ENCODE data around the gene PRSS33. TPM values are rescaled to one million over a fixed set of nuclear protein-coding genes. Genes with fewer than 3 reads are reported as not detected.

The PRSS33 gene
- total RNA-seq, 1 experiment from 2014 or later: not detected

DNA sequence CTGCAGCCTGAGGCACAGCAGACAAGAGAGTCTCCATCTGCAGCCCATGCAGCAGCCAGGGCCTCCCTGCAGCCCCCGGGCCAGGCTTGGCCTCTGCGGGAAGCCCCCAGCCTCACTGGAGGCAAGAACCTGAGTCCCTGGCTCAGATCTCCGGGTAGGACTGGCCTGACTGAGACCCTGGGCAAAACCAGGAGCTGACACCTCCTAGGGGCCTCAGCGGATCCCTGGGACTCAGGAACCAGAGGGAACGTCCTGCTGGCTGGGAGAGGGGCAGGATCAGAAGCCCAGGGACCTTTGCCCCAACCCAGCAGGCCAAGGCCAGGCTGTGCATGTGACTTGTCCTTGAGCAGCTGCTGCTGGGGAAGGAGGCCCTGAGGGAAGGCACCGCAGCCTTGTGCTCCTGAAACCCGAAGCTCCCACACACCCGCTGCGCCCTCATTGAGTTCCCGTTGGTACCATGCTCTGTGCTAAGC lies 28.0 kb upstream of the PRSS33 start:
- Histone ChIP-seq H3K4me1 (ENCODE audit: insufficient read depth, low read length) (no peaks in the 10 kb centered on the region), H2BK12ac (ENCODE audit: insufficient read length, low read depth, low read length) (no peak overlapping the region), H4K20me1 (ENCODE audit: control insufficient read depth, insufficient read depth, insufficient read length) (no peaks in the 10 kb centered on the region), H3T11ph (ENCODE audit: low read length) (no peak overlapping the region), H2BK15ac (ENCODE audit: low read depth, low read length) (no peak overlapping the region), H2AFZ (ENCODE audit: low read length) (no peak overlapping the region), H4K5ac (ENCODE audit: insufficient read length, low read depth, low read length) (no peak overlapping the region), H2BK120ac (ENCODE audit: low read depth, low read length, poor library complexity, severe bottlenecking) (no peak overlapping the region), H3K9me3 (ENCODE audit: control insufficient read depth, low read depth, low read length) (no peaks in the 10 kb centered on the region), H3K56ac (ENCODE audit: insufficient read length, low read depth, low read length) (no peak overlapping the region), H2BK5ac (ENCODE audit: insufficient read length, low read length) (no peak overlapping the region), H3K27ac (ENCODE audit: insufficient read length, low read depth, low read length) (no peak overlapping the region), H2AK5ac (ENCODE audit: insufficient read length, low read length) (no peak overlapping the region), H2BK20ac (ENCODE audit: low read depth, low read length, poor library complexity, severe bottlenecking) (no peak overlapping the region), H3K79me2 (ENCODE audit: insufficient read depth, low read length) (no peaks in the 10 kb centered on the region), H3K23ac (ENCODE audit: insufficient read length, low read depth, low read length) (no peak overlapping the region), H3K27me3 (ENCODE audit: insufficient read depth, low read length) (no peaks in the 10 kb centered on the region), H3K79me1 (ENCODE audit: insufficient read depth, low read depth, low read length, poor library complexity, severe bottlenecking) (no peaks in the 10 kb centered on the region), H4K8ac (replicated peaks; ENCODE audit: insufficient read length, low read depth, low read length) (no peak overlapping the region), H3K23me2 (ENCODE audit: insufficient read length, low read depth, low read length, poor library complexity, severe bottlenecking) (no peaks in the 10 kb centered on the region), H3K14ac (ENCODE audit: insufficient read depth, low read length) (no peak overlapping the region), H3K4ac (ENCODE audit: low read depth, low read length) (no peak overlapping the region), H3K18ac (ENCODE audit: insufficient read length, low read depth, low read length) (no peak overlapping the region), H3K9ac (ENCODE audit: extremely low read depth, insufficient read length, low read length) (no peak overlapping the region), H3K4me2 (ENCODE audit: insufficient read depth, insufficient read length, low read length) (no peak overlapping the region), H4K91ac (ENCODE audit: insufficient read length, low read depth, low read length) (no peak overlapping the region)
- no peaks in the 10 kb centered on the region for H3K36me3 Mint-ChIP-seq (ENCODE audit: insufficient read depth in 1 of 3, low read depth in 3 of 3)
- DNase-seq: no peak
- WGBS (ENCODE audit: extremely low coverage, insufficient read length, low lambda C conversion rate): no CpG with 5 or more reads among the region's 10 CpGs
- no peak overlapping the region for H3K27ac Mint-ChIP-seq
- peaks cover 9% of the 10 kb centered on the region for H3K27me3 Mint-ChIP-seq (ENCODE audit: low read depth)
- TF ChIP-seq, protein P1, sequence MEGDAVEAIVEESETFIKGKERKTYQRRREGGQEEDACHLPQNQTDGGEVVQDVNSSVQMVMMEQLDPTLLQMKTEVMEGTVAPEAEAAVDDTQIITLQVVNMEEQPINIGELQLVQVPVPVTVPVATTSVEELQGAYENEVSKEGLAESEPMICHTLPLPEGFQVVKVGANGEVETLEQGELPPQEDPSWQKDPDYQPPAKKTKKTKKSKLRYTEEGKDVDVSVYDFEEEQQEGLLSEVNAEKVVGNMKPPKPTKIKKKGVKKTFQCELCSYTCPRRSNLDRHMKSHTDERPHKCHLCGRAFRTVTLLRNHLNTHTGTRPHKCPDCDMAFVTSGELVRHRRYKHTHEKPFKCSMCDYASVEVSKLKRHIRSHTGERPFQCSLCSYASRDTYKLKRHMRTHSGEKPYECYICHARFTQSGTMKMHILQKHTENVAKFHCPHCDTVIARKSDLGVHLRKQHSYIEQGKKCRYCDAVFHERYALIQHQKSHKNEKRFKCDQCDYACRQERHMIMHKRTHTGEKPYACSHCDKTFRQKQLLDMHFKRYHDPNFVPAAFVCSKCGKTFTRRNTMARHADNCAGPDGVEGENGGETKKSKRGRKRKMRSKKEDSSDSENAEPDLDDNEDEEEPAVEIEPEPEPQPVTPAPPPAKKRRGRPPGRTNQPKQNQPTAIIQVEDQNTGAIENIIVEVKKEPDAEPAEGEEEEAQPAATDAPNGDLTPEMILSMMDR (conservative IDR thresholded peaks at IDR 0.05): no peak
- H3K4me3 Mint-ChIP-seq: no peak overlapping the region
- peaks cover 7% of the 10 kb centered on the region in 2 experiments; a peak in 3 of 4 replicates for H3K4me1 Mint-ChIP-seq
- H3K9me3 Mint-ChIP-seq: no peaks in the 10 kb centered on the region
